ENCODE results near the gene CA12.
A peak's percentile ranks its signal among the peaks of the same experiment; 100 is the strongest.

Gene CA12

DNA sequence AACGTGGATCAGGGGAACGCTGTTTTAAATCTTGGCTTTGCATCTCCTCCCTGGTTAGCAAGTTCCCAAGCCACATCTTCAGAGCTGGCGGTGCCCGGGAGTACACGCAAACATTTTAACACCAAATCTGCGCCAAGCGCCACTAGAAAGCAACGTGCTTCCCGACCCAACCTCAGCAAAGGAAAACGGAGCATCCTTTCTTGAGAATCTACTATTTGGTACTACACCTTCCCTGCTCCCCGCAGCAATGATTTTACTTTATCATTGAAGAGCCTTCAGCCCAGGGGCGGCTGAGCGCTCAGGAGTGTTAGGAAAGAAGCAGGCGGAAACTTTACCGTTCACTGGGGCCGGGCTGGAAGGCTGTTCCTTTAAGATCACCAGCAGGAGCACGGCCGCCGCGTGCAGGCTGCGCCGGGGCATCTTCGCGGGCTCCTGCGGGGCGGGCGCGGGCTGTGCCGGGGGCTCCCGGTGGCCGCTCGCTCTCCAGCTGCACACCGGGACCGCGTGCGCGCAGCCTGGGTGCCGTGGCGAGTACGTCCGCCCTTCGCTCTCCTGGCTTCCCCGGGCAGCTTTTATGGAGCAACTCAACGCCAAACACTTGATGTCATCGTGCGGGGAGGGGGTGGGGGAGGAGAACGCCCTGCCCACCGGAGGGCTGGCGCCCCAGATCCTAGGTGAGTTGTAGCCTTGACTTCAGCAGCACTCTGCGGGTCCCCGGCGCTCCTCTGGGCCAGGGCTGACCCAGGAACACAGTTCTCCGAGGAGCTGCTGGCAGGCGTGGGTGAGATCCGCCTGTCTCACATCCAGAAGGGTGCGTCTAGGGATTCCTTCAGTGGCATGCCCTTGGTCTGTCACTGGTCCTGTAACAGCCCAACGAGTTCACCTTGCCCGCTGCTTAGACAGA is at the start of gene CA12:
Gene CA12 (minus strand): TSS at position 546 of the 904 bp plus-strand sequence. CDS start 126 bp downstream, at position 420.
- peak within 1 kb of the TSS; percentile 40 for H3K4me3 ChIP-seq (ENCODE audit: severe bottlenecking)
- H3K27ac ChIP-seq (ENCODE audit: poor library complexity, severe bottlenecking) = peak within 1 kb of the TSS; percentile 63
- H3K27me3 ChIP-seq (ENCODE audit: insufficient read depth, poor library complexity, severe bottlenecking) = no peaks in the 10 kb centered on the region
- peak; percentile 76 for DNase-seq (ENCODE audit: low spot score)
- TF ChIP-seq, protein P1, sequence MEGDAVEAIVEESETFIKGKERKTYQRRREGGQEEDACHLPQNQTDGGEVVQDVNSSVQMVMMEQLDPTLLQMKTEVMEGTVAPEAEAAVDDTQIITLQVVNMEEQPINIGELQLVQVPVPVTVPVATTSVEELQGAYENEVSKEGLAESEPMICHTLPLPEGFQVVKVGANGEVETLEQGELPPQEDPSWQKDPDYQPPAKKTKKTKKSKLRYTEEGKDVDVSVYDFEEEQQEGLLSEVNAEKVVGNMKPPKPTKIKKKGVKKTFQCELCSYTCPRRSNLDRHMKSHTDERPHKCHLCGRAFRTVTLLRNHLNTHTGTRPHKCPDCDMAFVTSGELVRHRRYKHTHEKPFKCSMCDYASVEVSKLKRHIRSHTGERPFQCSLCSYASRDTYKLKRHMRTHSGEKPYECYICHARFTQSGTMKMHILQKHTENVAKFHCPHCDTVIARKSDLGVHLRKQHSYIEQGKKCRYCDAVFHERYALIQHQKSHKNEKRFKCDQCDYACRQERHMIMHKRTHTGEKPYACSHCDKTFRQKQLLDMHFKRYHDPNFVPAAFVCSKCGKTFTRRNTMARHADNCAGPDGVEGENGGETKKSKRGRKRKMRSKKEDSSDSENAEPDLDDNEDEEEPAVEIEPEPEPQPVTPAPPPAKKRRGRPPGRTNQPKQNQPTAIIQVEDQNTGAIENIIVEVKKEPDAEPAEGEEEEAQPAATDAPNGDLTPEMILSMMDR (IDR thresholded peaks at IDR 0.05; ENCODE audit: poor library complexity, severe bottlenecking) = peak; percentile 22
- H3K9me3 ChIP-seq (ENCODE audit: severe bottlenecking) = peaks cover 1% of the 10 kb centered on the region
- peak; percentile 51 for ATAC-seq (ENCODE audit: low read depth)
- H3K4me1 ChIP-seq (ENCODE audit: insufficient read depth, poor library complexity, severe bottlenecking) = peaks cover 42% of the 10 kb centered on the region
- H3K36me3 ChIP-seq (ENCODE audit: low read depth) = no peaks in the 10 kb centered on the region

GRCh38 chr15:63430766-63431451 is 49.3 kb upstream of the CA12 start:
- ATAC-seq (ENCODE audit: low read depth) (no peak), DNase-seq (ENCODE audit: low spot score) (no peak)
- H3K4me1 ChIP-seq (ENCODE audit: insufficient read depth, poor library complexity, severe bottlenecking) = no peaks in the 10 kb centered on the region
- H3K27ac ChIP-seq (ENCODE audit: poor library complexity, severe bottlenecking) = no peak overlapping the region
- H3K9me3 ChIP-seq (ENCODE audit: severe bottlenecking) = no peaks in the 10 kb centered on the region
- H3K4me3 ChIP-seq (ENCODE audit: severe bottlenecking) = no peak overlapping the region
- H3K36me3 ChIP-seq (ENCODE audit: low read depth) = no peaks in the 10 kb centered on the region
- TF ChIP-seq, protein P1 (IDR thresholded peaks at IDR 0.05; ENCODE audit: poor library complexity, severe bottlenecking) = no peak
- no peaks in the 10 kb centered on the region for H3K27me3 ChIP-seq (ENCODE audit: insufficient read depth, poor library complexity, severe bottlenecking)

DNA sequence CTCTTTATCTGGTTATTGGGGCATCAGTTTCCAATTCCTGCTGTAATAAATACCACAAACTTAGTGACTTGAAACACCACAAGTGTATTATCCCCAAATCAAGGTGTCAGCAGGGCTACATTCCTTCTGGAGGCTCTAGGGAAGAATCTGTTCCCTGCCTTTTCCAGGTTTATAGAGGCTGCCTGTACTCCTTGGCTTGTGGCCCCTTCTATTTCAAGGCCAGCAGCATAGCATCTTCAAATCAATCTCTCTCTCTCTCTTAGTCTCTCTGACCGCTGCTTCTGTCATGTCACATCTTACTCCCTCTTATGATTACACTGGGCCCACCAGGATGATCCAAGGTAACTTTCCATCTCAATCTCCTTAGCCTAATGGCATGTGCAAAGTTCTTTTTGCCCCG is 44.9 kb upstream of the CA12 start:
- H3K27ac ChIP-seq (ENCODE audit: poor library complexity, severe bottlenecking) = no peak overlapping the region
- TF ChIP-seq, protein P1 (IDR thresholded peaks at IDR 0.05; ENCODE audit: poor library complexity, severe bottlenecking) = no peak
- H3K27me3 ChIP-seq (ENCODE audit: insufficient read depth, poor library complexity, severe bottlenecking) = no peaks in the 10 kb centered on the region
- ATAC-seq (ENCODE audit: low read depth) (no peak), DNase-seq (ENCODE audit: low spot score) (no peak)
- H3K4me3 ChIP-seq (ENCODE audit: severe bottlenecking) = no peak overlapping the region
- H3K36me3 ChIP-seq (ENCODE audit: low read depth) = no peaks in the 10 kb centered on the region
- H3K9me3 ChIP-seq (ENCODE audit: severe bottlenecking) = no peaks in the 10 kb centered on the region
- H3K4me1 ChIP-seq (ENCODE audit: insufficient read depth, poor library complexity, severe bottlenecking) = no peaks in the 10 kb centered on the region

- Histone ChIP-seq H3K27me3 (ENCODE audit: insufficient read depth, poor library complexity, severe bottlenecking) (no peaks in the 10 kb centered on the region), H3K27ac (ENCODE audit: poor library complexity, severe bottlenecking) (no peak overlapping the region), H3K9me3 (ENCODE audit: severe bottlenecking) (no peaks in the 10 kb centered on the region), H3K4me1 (ENCODE audit: insufficient read depth, poor library complexity, severe bottlenecking) (no peaks in the 10 kb centered on the region), H3K36me3 (ENCODE audit: low read depth) (no peaks in the 10 kb centered on the region), H3K4me3 (ENCODE audit: severe bottlenecking) (no peak overlapping the region)
- TF ChIP-seq, protein P1 (IDR thresholded peaks at IDR 0.05; ENCODE audit: poor library complexity, severe bottlenecking) = no peak
- ATAC-seq (ENCODE audit: low read depth) = no peak
- DNase-seq (ENCODE audit: low spot score) = no peak
Observed at GRCh38 chr15:63425426-63425985, 43.9 kb upstream of the CA12 start.
